Hepatocyte (in vitro differentiated cells): ENCODE results near the gene C8B.

Experiments used
- CTCF ChIP-seq: fragments of 200-600 bp; sonication (generic); IDR thresholded peaks from 2 replicates; pipeline ENCODE4 v1.5.1; 2016; ENCODE audit warnings: antibody characterized with exemption, mild to moderate bottlenecking; ENCODE audit not compliant: poor library complexity
- EZH2 ChIP-seq: fragments of 200-600 bp; sonication (generic); IDR thresholded peaks from 2 replicates; pipeline ENCODE4 v1.6.1; 2016; ENCODE audit warnings: antibody characterized with exemption, mild to moderate bottlenecking, borderline replicate concordance
- EZH2phosphoT487 ChIP-seq: fragments of 200-600 bp; sonication (generic); IDR thresholded peaks from one replicate; pipeline ENCODE4 v1.6.1; 2018; ENCODE audit warnings: antibody characterized with exemption, mild to moderate bottlenecking, low read depth, moderate library complexity; ENCODE audit not compliant: unreplicated experiment, severe bottlenecking

- TF ChIP-seq CTCF (no peak), EZH2 (no peak), EZH2phosphoT487 (no peak)
Observed at GRCh38 chr1:56903778-56904177, 62.0 kb downstream of the C8B start.
